Measurements from ENCODE around the gene GPC6.
"Not testable (repeated sequence)": the region's sequence is repeated elsewhere in the genome, so short reads cannot be mapped to it uniquely, and the experiment has no call there.

GPC6 gene

GRCh38 chr13:94291631-94292322 is 1065.2 kb downstream of the GPC6 start:
- no peak for DNase-seq

DNA sequence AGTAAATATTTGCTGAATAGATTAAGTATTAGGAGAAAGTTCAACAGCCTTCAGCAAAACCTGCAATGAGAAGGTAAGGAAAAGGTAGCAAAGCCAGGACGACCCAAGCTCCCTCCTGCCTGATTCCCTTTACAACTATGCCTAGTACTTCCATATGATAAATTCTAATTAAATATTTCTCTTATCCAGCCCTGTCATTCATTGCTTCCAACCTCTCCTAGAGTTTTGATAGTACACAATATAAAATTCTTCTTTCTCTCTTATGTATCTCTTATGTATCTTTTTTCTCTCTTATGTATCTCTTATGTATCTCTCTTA is 1065.7 kb downstream of the GPC6 start:
- no peak for DNase-seq

GRCh38 chr13:94296471-94296870 is 1069.9 kb downstream of the GPC6 start:
- DNase-seq: no peak

DNA sequence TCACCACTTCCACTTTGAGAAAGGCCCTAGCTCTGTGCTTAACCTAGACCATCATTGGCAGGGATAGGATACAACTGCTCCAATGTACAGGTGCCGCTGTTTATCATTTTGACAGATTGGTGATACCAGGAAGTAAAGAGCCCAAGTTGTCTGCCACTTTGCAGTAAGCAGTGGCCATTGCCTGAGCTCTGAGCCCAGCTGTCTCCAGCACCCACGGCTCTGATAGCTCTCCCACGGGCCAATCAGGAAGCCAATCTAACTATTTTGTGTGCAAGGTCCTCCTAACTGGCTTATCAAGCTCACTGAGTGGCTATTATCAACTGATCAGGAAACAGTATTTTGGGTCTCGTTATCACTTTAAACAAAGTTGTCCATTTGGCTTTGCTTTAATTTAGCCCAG is 1071.7 kb downstream of the GPC6 start:
- no peak for DNase-seq

GRCh38 chr13:94300401-94300800 is 1073.8 kb downstream of the GPC6 start:
- DNase-seq: no peak

DNA sequence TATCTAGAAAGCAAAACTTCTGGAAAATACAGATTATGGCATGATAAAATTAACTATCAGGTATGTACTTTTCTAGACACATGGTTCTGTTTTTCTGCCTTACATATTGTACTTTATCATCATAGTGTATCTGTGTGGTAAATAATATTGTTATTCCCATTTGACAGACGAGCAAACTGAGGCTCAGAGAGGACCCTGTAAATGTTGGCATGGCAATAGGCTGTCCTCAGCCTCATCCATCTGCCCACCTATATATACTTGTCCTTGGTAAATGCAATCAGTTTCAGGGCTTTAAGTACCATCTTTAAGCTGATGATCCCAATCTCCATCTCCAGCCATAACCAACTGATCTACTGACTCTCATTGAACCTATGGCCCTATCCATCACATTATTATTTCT is 1074.9 kb downstream of the GPC6 start:
- no peak for DNase-seq

DNA sequence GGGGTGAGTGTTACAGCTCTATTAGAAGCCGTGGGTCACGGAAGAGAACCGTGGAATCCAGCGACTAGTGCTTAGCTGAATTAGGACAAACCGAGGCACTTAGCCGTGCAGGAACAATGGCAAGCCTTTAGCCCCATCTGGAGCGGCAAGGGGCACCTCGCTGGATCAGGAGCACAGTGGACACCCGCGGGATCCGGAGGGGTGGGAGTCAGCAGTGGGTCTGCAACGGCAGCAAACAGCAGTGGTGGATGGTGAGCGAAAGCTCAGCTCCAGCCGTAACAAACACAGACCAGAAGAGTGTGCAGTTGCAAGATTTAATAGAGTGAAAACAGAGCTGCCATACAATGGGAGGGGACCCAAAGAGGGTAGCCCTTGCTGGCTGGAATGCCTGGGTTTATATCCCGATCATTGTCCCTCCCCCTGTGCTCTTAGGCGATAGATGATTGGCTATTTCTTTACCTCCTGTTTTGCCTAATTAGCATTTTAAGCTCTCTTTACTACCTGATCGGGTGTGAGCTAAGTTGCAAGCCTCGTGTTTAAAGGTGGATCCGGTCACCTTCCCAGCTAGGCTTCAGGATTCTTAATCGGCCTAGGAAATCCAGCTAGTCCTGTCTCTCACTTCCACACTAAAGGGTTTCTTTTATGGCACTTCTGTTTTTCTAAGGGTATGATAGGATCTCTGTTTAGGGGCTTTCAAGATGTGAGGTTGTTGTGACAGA is 1076.4 kb downstream of the GPC6 start:
- not testable (repeated sequence) for DNase-seq

DNA sequence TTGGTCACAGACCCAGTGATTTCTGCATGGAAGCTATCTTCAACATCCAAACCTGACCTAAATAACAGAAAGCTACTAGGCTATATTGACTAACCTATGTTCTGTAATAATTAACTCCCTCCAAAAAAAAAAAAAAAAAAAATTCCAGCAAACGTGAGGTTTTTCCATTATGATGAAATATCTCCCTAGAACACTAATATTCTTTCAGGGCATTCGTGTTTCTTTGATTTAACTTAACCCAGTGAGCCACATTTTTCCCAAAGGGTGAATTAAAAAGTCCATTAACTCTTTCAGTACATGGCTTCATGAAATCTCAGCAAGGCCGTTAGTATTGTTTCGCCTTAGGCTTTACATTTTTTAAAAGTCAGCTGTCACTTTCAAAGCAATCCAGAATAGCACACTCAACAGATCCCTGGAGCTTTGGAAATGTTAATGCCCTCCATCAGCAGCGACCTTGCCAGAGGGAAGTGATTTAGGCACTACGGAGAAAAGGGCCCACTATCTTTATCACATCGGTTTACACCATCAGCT is 1077.1 kb downstream of the GPC6 start:
- no peak for DNase-seq

DNA sequence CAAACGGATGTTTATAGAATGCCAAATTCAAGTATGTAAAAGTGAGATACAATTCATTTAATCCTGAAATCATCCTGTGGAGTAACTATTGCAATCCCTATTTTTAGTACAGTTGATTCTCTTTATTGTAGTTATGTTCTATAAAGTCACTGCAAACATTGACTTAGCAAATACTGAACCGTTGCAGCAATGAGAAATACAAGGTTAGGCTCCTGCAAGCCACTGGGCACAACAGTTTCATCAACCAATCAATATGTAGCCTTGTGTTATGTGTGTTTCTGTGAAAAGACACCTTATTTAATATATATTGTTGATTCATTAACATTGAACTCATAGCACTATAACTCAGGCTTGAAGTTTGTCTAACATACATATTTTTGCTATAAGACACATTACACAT is 1078.4 kb downstream of the GPC6 start:
- no peak for DNase-seq

- DNase-seq: no peak
Observed at GRCh38 chr13:94305463-94305862, 1078.9 kb downstream of the GPC6 start.

DNA sequence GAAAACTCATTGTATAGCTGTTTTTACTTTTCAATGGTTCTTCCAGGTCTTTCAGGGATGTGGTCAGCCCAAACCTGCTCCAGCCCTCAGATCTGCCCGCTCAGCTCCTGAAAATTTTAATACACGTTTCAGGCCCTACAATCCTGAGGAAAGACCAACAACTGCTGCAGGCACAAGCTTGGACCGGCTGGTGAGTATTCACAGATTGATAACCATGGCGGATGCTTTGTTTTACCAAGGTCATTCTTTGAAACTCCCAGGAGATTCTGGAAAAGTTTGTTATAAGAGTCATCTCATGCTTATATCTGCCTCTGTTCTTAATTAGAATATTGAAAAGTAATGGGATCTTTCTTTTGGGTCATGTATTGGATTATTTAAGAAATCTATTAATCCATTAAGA is 1079.3 kb downstream of the GPC6 start:
- DNase-seq: no peak

GRCh38 chr13:94308832-94309231 is 1082.2 kb downstream of the GPC6 start:
- no peak for DNase-seq

DNA sequence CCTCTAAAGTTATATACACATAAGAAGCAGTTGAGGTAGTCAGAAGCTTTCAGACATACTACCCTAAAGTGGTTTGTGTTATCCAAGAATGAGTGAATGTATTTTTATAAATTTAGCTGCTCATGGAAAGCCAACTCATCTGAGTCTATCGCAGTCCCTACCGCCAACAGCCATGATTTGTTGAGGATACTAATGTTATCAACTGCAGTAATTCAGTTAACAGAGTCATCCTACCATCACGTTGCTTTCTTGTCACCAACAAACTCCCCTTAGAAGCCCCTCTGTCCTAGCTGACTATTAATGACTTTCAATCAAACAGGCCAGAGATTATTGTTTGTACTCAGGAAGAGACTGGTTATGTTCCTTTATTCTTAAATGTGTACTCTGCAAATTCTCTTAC is 1083.0 kb downstream of the GPC6 start:
- no peak for DNase-seq

GRCh38 chr13:94309997-94310855 is 1083.6 kb downstream of the GPC6 start:
- DNase-seq: no peak

DNA sequence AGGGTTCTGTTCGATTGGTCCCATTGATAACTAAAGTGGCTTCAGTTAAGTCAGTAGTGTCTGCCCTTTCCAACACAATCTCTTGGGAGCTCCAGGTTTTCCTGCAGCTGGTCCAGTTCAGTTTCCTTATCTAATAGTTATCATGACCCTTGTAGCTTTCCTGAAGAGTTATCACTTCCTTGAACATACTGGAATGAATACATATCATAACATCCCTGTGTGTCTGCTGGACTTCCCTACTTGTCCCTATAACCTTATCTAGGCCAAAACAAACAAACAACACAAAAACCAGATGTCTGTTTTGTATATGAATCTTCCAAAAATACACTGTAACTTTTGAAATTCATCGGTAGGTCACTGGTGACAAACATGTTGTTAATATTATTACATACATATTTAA is 1085.3 kb downstream of the GPC6 start:
- DNase-seq: no peak

DNA sequence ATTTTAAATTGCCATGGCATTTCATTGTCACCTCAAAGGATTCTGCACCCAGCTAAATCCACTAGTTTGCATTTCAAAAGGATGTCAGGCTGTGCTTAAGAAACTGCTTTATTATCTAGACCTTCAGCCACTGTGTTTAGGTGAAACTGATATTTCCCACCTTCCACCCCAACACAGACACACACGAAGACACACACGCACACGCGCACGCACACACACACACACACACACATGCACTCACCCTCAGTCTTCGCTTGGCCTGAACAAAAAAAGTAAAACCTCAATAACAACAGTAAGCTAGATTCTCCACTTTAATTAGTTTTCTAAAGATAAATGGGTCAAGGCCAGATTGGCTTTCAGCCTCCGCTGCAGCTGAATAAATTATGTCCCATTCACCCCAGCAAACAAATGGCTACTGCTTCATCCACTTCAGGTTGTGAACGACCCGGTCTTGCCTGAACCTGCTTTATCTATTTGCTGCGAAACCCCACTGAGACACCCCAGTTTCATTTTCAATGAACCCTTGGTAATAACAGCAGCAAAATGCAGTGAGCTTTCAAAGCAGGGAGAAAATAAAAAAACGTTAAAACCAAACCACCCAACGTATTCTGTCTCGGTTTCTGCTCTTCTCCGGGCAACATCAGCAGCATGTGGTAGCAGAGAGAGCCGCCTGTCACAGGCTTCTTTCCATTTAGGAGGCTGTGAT is 1086.1 kb downstream of the GPC6 start:
- no peak for DNase-seq

DNA sequence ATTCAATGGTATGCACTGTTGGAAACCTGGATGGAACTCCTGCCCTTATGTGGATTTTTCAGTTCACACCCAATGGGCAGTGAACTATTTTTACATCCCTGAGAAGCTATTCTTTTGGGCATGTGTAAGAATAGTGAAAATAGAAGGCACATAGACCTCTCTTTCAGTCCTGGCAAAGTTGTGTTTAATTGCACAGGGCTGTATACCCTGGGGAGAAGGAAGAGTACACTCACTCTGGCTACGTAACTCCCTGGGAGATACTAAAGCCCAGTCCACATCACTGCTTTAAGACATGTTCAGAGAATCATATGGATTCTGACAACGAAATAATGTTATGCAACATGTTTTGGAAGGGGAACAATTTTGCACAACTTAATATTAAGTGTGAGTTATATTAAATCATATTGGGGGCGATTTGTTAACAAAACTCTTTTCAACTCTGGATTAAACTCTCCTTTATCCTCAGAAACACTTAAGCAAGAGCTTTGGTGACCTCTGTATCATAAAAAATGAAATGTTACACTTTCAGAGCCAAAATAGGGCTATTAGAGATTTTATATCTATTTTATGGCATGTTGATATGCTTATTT is 1086.8 kb downstream of the GPC6 start:
- no peak for DNase-seq

- DNase-seq: no peak
Observed at GRCh38 chr13:94313926-94314325, 1087.3 kb downstream of the GPC6 start.

- no peak for DNase-seq
Observed at GRCh38 chr13:94315188-94315587, 1088.6 kb downstream of the GPC6 start.

DNA sequence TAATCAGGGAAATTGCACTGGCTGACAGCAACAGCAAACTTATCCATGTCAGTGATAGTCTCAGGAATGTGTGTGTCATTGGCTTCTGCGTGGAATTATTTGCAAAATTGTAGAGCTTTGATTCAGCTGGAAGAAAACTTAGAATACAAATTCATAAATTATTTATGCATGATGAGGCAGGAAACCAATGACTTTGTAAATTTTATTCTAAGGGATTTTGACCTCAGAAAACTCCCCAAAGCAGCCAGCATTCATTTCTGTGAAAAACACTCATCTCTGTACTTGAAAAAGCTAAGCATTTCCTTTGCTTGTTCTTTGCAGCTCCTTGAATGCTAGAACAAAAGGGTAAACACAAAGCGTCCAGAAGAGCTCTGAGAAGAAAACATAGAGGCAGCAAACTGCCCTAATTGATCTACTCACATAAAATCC is 1090.5 kb downstream of the GPC6 start:
- DNase-seq: no peak

- no peak for DNase-seq
Observed at GRCh38 chr13:94318418-94318817, 1091.8 kb downstream of the GPC6 start.

- DNase-seq: no peak
Observed at GRCh38 chr13:94319501-94319900, 1092.9 kb downstream of the GPC6 start.
